AG08396 (cell line): ENCODE data around the gene NCOA5.
"Not testable (repeated sequence)": the region's sequence is repeated elsewhere in the genome, so short reads cannot be mapped to it uniquely, and the experiment has no call there.

Experiments
- DNase-seq: peaks from one replicate; pipeline ENCODE4 v3.0.0; 2012; ENCODE audit warnings: low spot score, mixed read lengths

NCOA5 gene

GRCh38 chr20:46091622-46092535 is 2.1 kb upstream of the NCOA5 start:
- DNase-seq = not testable (repeated sequence)

GRCh38 chr20:46089167-46089416 is 670 bp downstream of the NCOA5 start:
- no peak for DNase-seq

- peak; percentile 16 for DNase-seq
These were observed 1.2 kb downstream of the NCOA5 start for GRCh38 chr20:46088409-46089166.

GRCh38 chr20:46087161-46087560 is 2.6 kb downstream of the NCOA5 start:
- peak; percentile 23 for DNase-seq

GRCh38 chr20:46085179-46085851 is 4.4 kb downstream of the NCOA5 start:
- no peak for DNase-seq

GRCh38 chr20:46084805-46085178 is 5.0 kb downstream of the NCOA5 start:
- DNase-seq = no peak

GRCh38 chr20:46083531-46084061 is 6.2 kb downstream of the NCOA5 start:
- no peak for DNase-seq

- no peak for DNase-seq
These were observed 6.7 kb downstream of the NCOA5 start for GRCh38 chr20:46083101-46083500.

GRCh38 chr20:46081074-46081473 is 8.7 kb downstream of the NCOA5 start:
- DNase-seq = no peak

- DNase-seq = no peak
These were observed 10.8 kb downstream of the NCOA5 start for GRCh38 chr20:46078954-46079353.

GRCh38 chr20:46077642-46078305 is 12.0 kb downstream of the NCOA5 start:
- no peak for DNase-seq

- no peak for DNase-seq
These were observed 13.0 kb downstream of the NCOA5 start for GRCh38 chr20:46076806-46077205.

GRCh38 chr20:46074006-46074405 is 15.8 kb downstream of the NCOA5 start:
- DNase-seq = no peak

- no peak for DNase-seq
These were observed 16.3 kb downstream of the NCOA5 start for GRCh38 chr20:46073443-46073842.

GRCh38 chr20:46073024-46073423 is 16.7 kb downstream of the NCOA5 start:
- DNase-seq = no peak

GRCh38 chr20:46071573-46071972 is 18.2 kb downstream of the NCOA5 start:
- no peak for DNase-seq

- peak; percentile 83 for DNase-seq
These were observed 19.4 kb downstream of the NCOA5 start for GRCh38 chr20:46070215-46070900.

- no peak for DNase-seq
These were observed 24.1 kb downstream of the NCOA5 start for GRCh38 chr20:46065691-46066090.

GRCh38 chr20:46065006-46065405 is 24.8 kb downstream of the NCOA5 start:
- DNase-seq = no peak

- no peak for DNase-seq
These were observed 26.1 kb downstream of the NCOA5 start for GRCh38 chr20:46063652-46064054.

GRCh38 chr20:46063151-46063550 is 26.6 kb downstream of the NCOA5 start:
- no peak for DNase-seq

- no peak for DNase-seq
These were observed 27.1 kb downstream of the NCOA5 start for GRCh38 chr20:46062621-46063020.
